ENCODE data around the gene PSMG2.

DNA sequence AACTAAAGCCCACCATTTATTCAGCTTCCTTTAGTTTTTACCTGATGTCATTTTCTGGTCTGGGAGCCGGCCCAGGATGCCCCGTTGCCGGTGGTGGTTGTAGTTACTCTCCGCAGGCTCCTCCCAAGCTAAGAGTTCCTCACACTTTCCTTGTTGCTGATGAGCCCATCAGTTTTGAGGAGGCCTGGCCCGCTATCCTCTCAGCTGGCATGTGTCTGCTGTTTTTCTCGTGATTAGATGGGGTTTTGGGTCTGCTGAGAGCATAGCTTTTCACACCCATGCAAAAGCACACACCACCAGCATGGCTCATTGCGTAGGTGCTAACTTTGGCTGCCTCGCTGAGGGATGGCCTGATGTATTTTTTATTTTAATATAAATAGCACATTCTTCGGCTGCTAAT lies 72.1 kb downstream of the PSMG2 start:
- TF ChIP-seq, protein P1, sequence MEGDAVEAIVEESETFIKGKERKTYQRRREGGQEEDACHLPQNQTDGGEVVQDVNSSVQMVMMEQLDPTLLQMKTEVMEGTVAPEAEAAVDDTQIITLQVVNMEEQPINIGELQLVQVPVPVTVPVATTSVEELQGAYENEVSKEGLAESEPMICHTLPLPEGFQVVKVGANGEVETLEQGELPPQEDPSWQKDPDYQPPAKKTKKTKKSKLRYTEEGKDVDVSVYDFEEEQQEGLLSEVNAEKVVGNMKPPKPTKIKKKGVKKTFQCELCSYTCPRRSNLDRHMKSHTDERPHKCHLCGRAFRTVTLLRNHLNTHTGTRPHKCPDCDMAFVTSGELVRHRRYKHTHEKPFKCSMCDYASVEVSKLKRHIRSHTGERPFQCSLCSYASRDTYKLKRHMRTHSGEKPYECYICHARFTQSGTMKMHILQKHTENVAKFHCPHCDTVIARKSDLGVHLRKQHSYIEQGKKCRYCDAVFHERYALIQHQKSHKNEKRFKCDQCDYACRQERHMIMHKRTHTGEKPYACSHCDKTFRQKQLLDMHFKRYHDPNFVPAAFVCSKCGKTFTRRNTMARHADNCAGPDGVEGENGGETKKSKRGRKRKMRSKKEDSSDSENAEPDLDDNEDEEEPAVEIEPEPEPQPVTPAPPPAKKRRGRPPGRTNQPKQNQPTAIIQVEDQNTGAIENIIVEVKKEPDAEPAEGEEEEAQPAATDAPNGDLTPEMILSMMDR (IDR thresholded peaks at IDR 0.05; ENCODE audit: low read depth, low read length): no peak
- no peak for TF ChIP-seq POLR2A (IDR thresholded peaks at IDR 0.05; ENCODE audit: extremely low read depth, insufficient read length)
- no peak for TF ChIP-seq MYC (IDR thresholded peaks at IDR 0.05; ENCODE audit: low read depth, low read length)

All from NB4 (cell line).